GM19025 (cell line): ENCODE measurements around the gene DLX2.
"Not testable (repeated sequence)": the region's sequence is repeated elsewhere in the genome, so short reads cannot be mapped to it uniquely, and the experiment has no call there.

Source experiments
- ATAC-seq: cut with Tn5 transposase; IDR thresholded peaks from one replicate; pipeline ENCODE4 v1.9.1; 2021; ENCODE audit warnings: mild to moderate bottlenecking, low read depth, moderate library complexity; ENCODE audit not compliant: unreplicated experiment

The DLX2 gene

GRCh38 chr2:172084645-172085459 lies 17.8 kb downstream of the DLX2 start:
- ATAC-seq, result peak; percentile 89

DNA sequence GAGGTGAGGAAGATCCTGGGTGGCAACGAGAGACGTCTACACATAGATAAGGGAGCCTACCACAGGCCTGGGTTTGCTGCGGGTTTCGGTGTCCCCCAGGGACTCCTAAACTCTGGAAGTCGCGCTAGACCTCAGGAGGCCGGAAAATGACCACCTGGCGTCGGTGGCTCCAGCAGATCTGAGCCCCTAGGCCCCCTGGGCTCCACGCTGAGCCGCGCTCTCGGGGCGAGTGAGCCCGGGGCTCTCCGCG lies 18.4 kb downstream of the DLX2 start:
- ATAC-seq, result no peak

DNA sequence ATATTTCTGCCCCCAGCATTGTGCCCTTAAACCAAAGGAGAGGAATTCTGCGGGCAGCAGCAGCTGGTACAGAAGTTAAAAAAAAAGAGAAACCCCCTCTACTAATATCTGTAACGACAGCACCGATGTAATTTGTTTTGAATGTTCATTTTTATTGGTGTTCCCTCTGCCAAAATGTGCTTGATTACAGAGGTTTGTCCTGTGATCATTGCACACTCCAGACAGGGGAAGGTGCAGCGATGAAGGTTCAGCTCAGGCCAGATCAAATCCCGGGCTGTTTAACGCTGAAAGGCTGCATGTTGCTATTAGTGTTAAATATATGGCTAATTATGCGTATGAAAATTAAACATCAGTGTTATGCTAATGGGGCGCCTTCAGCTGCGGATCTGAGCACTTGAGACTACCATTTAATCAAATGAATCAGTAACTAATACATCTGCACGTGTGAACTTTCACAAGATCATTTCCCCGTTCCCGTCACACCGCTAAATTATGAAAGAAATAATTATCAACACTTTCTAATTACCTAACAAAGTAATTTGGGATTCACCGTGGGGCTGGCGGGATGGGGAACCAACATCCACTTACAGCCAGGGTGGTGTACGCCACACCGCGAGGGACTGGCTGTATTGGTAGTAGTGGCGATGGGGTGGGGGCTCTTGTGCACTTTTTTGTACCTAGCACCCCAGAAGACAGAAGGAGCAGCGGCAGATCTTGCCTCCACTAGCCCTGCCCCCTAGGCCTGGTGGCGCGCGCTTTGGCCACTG lies 18.9 kb downstream of the DLX2 start:
- no peak for ATAC-seq

GRCh38 chr2:172082944-172083627 lies 19.6 kb downstream of the DLX2 start:
- no peak for ATAC-seq

DNA sequence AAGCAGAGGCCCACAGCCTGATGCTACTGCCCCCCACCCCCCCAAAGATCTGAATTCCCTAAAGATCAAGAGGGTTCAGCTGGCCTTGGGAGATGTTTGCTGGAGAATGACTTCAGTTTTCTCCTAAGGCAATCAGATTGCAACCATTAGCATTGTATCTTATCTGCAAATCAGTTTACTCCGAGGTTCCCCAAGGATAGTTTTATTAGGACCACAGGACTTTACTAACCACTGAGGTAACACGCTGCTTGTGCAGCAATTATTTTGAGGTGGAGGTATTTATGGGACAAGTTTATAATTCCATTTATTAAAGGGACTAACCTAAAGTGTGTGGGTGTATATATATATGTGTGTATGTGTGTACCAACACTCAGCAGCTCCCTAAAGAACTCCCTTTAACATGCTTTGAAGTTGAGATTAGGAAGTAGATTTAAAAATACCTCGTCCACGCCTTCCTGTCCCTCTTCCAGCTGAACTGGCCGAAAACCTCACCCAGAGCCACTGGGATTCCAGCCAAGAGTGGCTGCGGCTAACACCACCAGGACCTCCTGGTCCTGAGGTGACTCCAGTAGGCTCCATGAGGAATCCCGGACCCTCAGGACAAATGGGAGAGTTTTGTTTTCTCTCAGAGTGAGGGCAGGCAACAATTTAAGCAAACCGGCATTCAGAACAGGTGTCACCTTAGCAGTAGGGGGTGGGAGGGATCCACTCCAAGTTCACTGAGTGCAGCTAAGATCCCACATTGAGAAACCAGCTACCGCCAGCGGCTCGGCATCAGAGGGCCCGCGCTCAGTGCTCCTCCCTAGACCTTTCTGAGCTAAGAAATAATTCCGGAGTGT lies 20.4 kb downstream of the DLX2 start:
- no peak for ATAC-seq

DNA sequence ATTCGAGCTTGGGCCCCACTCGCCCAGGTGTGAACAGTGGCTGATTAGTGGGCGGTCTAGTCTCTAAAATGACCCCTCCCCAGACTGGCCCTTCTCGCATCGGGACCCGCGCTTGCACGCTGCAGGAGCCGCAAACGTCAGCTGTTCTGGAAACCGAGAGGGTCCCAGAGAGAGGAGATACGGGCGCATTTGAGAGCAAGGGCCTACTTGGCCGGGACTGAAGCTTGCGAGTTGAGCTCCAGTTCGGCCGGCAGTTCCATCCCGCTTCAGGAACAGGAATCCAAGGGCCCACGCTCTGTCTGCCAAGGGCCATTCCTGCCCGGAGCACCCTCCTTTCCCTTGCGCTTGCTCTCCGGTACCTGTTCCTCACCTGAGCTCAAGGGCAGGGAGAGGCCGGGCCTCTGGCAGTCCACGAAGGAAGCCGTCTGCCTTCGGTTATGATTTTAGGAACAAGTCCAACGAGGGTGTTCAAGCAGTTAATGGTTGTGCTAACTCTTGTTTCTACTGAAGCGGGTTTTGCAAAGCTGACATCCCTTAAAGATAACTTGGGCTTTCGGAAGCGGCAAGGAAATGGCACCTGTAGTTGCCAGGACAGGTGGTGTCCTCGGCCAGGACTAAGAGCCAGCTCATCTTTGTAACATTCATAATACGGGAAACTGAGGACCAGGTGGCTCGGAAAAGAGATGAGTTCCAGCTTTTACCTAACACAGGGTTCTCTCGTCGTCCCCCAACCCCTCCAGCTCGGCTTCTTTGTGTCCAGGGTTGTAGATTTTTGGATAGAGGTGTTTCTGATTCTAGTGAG lies 21.3 kb downstream of the DLX2 start:
- no peak for ATAC-seq

DNA sequence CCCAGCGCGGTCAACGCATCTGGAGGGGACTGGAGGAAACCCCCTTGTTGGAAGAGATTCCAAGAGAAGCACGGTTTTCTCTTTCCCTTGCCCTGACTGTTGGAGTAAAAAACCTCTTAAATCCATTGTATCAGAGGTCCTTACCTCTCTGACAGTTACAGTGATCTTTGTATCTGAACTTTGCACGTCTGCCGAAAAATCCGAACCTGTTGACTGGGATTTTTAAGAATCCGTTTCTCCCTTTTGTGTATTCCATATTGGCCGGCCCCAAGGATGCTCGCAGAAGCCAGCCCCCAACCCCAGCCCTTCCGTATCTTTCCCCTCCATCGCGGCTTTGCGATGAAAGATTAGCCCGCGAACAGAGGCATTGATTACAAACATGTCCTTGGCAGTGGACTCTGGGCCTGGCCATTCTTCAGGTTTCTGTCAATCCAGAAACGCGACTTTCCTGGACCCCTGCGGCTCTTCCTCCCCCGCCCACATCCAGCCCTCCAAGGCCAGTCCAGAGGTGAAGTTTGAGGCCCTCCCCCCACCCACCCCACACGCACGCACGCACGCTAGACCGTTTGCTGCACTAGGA lies 22.0 kb downstream of the DLX2 start:
- no peak for ATAC-seq

DNA sequence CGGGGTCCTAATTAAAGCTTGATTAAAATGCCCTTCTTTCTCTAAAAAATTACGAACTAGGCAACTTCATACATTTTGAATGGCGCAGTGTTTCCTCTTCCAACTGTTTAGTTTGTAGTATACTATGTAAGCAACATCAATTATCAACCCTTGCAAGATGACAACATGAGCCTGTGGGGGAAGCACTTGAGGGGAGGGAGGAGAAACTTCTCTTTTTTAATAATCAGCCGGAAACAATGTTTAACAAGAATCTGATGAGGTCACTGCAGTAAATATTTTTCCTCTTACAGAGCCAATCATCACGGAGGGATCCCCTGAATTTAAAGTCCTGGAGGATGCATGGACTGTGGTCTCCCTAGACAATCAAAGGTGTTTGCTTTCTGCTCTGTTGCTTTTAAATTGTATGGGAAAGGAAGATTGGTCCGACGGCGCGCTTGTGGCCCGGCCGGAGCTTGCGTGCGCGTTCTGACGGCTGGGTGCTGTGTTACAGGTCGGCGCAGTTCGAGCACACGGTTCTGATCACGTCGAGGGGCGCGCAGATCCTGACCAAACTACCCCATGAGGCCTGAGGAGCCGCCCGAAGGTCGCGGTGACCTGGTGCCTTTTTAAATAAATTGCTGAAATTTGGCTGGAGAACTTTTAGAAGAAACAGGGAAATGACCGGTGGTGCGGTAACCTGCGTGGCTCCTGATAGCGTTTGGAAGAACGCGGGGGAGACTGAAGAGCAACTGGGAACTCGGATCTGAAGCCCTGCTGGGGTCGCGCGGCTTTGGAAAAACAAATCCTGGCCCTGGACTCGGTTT lies 22.7 kb downstream of the DLX2 start:
- ATAC-seq, result no peak

DNA sequence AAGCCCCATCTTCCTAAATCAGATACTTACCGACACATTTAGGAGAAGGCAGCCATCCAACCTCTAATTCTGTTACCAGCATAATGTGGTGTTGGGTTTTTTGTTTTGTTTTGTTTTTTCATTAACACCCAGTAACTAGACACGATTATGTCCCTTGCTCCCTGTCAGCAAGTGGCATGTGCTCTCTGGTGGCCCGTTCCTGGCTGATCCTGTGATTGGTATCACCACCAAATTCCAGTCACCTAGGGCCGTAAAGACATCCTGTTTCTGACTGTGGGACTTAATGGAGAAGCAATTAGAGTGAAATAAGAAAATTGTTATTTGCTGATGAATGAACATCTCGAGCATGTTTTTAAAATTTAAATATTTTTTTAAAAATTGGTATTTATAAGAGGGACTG lies 23.3 kb downstream of the DLX2 start:
- no peak for ATAC-seq

DNA sequence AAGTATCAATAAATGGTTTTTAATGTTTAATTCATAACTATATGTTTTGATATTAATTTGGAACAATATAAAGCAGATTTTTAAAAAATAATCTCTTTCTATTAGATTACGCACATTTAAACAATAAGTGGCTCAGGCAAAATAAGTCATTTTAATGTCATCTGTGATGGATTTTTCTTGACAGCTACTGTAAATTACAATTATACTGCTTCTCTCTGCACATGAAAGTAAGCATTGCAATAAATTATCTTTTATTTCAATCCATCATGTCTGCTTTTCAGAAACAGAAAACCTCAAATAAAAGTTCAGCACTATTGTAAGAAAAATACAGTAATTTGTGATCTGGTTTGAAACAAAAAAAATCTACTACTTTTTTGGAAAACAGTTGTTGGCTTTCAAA lies 28.4 kb downstream of the DLX2 start:
- ATAC-seq, result no peak

- ATAC-seq, result no peak
These were observed 29.2 kb downstream of the DLX2 start for GRCh38 chr2:172073518-172073917.

DNA sequence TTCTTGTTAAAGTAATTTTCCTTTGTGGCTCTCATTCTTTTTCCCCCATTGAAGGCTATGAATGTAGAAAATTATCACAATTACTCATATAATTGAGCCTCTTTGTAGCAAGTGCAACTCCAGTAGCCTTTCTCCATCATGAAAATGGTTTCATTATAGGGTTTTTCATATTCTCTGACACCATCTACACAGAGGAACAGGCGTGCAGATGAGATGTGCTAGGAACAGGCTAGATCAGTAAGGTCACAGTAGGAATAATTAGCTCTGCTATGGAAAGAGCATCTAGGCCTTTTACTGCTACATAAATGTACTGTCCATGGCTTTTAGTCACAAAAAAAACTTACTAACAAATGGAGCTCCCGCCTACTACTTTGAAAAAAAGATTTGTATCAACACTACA lies 30.0 kb downstream of the DLX2 start:
- ATAC-seq, result no peak

- no peak for ATAC-seq
These were observed 30.4 kb downstream of the DLX2 start for GRCh38 chr2:172072303-172072702.

DNA sequence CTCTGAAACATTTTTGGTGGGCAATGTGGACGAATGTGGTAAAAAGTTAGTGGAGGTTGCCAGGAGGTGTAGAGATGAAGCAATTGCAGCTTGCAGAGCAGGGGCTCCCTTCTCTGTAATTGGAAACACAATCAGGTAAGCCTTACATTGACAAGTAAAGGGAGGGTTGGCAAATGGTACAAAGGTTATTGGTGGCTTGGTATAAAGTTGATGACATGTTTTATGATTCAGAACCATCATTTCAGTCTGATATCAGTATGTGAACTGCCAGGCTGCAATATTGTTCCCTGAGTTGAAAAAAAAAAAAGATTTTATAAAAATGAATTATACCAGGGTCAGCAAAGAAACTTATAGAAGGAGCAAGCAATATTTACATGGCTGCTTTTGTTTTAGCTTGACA lies 31.8 kb downstream of the DLX2 start:
- ATAC-seq, result no peak

GRCh38 chr2:172067905-172068304 lies 34.8 kb downstream of the DLX2 start:
- ATAC-seq, result not testable (repeated sequence)

DNA sequence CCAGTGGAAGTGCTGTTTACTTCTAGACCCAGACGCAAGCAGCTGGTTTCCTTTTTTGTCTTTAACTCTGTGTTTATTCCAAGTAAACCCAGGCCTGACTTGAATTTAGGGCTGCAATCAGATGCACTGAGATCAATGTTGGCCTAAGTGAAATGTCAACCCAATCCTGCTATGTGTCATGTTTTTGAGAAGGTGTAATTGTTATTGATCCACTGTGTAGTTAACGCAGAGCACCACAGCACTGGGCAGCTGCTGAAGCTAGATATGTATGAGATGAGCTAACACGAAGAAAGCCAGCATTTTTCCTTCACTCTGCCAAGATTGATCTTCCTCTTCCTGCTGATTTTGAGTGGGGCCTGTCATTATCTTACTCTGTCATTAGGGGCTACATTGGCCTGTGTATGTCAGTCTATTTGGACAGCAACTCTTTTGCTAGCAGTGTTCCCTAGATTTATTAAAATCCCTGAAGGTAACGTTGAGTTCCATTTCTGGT lies 36.3 kb downstream of the DLX2 start:
- no peak for ATAC-seq

- no peak for ATAC-seq
These were observed 37.6 kb downstream of the DLX2 start for GRCh38 chr2:172065111-172065510.

DNA sequence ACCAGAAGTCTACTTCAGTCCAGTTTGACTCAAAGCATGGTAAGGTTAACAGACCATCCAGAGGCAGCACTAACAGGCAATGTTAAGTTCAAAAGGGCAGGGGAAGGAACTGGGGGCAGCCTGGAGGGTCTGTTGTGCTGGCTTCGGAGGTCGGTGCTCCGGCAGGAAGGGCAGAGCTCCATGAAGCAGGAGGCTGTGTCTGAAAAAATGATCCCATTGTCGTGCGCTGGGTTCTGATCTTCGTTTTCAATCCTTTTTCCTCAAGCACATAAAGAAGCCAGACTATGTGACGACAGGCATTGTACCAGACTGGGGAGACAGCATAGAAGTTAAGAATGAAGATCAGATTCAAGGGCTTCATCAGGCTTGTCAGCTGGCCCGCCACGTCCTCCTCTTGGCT lies 39.3 kb downstream of the DLX2 start:
- no peak for ATAC-seq
